ENCODE data around the gene HIPK2. TPM values are rescaled to one million over a fixed set of nuclear protein-coding genes. Genes with fewer than 3 reads are reported as not detected.

HIPK2 gene
- polyA plus RNA-seq, 3 donors, result 1.6 to 12.1 (median 3.0) TPM

DNA sequence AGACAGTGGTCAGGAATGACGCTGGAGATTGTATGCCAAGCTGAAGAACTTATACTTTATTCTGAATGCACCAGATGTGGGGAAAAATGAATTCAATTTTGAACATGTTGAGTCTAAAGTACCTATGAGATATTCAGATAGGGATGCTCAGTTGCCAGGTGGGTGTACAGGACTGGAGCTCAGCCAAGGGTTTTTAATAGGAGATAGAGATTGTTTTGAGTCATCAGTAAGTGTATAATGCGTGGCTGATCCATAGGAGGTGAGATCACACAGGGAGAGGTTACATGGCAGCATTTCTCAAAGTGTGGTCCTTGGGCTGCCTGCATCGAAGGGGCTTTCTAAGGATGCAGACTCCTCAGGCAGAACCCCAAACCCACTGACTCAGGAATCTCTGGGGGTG is 6.8 kb upstream of the HIPK2 start:
- Histone ChIP-seq H3K79me2 (ENCODE audit: insufficient read depth, low read length) (no peaks in the 10 kb centered on the region), H2AFZ (ENCODE audit: insufficient read depth, low read depth, low read length, poor library complexity, severe bottlenecking) (no peak overlapping the region), H3K27ac (ENCODE audit: low read depth in 1 of 2, low read length in 2 of 2) (no peak overlapping the region), H3K9me3 (replicated peaks in 1 of 2; ENCODE audit: control insufficient read depth in 1 of 2, insufficient read depth in 1 of 2, low read length in 2 of 2) (no peaks in the 10 kb centered on the region), H3K4me1 (ENCODE audit: control insufficient read depth in 1 of 2, insufficient read depth in 2 of 2, low read length in 2 of 2) (no peaks in the 10 kb centered on the region), H3K27me3 (ENCODE audit: control insufficient read depth in 2 of 2, insufficient read depth in 2 of 2, low read length in 2 of 2) (peaks cover 5 to 7% of the 10 kb centered on the region in 2 donors), H3K36me3 (replicated peaks in 1 of 2; ENCODE audit: control insufficient read depth in 1 of 2, insufficient read depth in 2 of 2, low read length in 2 of 2) (no peaks in the 10 kb centered on the region), H3K4me2 (replicated peaks; ENCODE audit: extremely low read depth, low read length, poor library complexity, severe bottlenecking) (no peak overlapping the region), H4K20me1 (ENCODE audit: insufficient read depth, low read length) (no peaks in the 10 kb centered on the region), H3K9ac (ENCODE audit: insufficient read depth, low read length, poor library complexity, severe bottlenecking) (no peak overlapping the region), H3K4me3 (replicated peaks in 1 of 3; ENCODE audit: low read depth in 2 of 3, low read length in 3 of 3) (no peak overlapping the region)
- no peak overlapping the region for H3K4me3 Mint-ChIP-seq
- intact Hi-C loops (cut with micrococcal nuclease), result no loop called here
- no peak for DNase-seq
- peaks cover 2% of the 10 kb centered on the region in 2 donors for H3K36me3 Mint-ChIP-seq
- H3K27ac Mint-ChIP-seq, result no peak overlapping the region
- peaks cover 0 to 5% (median 0%) of the 10 kb centered on the region in 7 donors for H3K9me3 Mint-ChIP-seq
- TF ChIP-seq, protein P1, sequence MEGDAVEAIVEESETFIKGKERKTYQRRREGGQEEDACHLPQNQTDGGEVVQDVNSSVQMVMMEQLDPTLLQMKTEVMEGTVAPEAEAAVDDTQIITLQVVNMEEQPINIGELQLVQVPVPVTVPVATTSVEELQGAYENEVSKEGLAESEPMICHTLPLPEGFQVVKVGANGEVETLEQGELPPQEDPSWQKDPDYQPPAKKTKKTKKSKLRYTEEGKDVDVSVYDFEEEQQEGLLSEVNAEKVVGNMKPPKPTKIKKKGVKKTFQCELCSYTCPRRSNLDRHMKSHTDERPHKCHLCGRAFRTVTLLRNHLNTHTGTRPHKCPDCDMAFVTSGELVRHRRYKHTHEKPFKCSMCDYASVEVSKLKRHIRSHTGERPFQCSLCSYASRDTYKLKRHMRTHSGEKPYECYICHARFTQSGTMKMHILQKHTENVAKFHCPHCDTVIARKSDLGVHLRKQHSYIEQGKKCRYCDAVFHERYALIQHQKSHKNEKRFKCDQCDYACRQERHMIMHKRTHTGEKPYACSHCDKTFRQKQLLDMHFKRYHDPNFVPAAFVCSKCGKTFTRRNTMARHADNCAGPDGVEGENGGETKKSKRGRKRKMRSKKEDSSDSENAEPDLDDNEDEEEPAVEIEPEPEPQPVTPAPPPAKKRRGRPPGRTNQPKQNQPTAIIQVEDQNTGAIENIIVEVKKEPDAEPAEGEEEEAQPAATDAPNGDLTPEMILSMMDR (IDR thresholded peaks at IDR 0.05), result no peak
- no peaks in the 10 kb centered on the region for H3K4me1 Mint-ChIP-seq
- peaks cover 4 to 12% (median 6%) of the 10 kb centered on the region in 3 donors for H3K27me3 Mint-ChIP-seq (ENCODE audit: low read depth in 3 of 3)
- WGBS (ENCODE audit: insufficient coverage), result 100% methylated on average over 2 of the region's 3 CpGs

DNA sequence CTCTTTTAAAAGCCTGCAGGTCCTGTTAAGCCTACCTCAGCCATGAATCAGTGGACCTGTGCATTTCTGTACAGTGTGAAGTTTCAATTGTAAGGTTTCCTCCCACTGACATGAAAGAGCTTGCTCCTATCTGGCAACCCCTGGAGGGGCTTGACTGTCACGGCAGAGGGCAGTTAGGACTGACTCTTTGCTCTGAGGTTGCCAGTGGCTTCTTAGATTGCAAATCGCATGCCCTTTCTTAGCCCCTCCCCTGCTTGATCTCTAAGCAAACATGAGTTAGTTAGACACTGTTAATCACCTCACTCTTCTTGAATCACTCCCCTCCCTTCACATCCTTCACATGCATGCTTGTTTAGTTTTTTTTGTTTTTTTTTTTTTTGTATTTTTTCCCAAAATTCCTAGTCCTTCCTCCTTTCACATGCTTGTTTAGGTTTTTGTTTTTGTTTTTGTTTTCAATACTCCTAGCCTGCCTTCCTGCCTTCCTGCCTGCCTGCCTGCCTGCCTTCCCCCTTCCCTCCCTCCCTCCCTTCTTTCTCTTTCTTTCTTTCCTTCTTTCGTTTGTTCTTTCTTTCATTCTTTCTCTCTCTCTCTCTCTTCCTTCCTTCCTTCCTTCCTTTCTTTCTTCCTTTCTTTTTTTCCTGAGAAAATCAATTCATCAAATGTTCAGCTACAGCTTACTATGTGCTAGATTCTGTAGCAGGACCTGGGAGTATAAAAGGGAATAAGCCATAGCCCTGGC is 6.0 kb upstream of the HIPK2 start:
- TF ChIP-seq, protein P1 (IDR thresholded peaks at IDR 0.05), result no peak
- Mint-ChIP-seq H3K27me3 (ENCODE audit: low read depth in 3 of 3) (peaks cover 13 to 20% (median 14%) of the 10 kb centered on the region in 3 donors), H3K36me3 (peaks cover 2 to 5% of the 10 kb centered on the region in 2 donors), H3K9me3 (peaks cover 0 to 9% (median 0%) of the 10 kb centered on the region in 7 donors), H3K4me1 (peaks cover 6% of the 10 kb centered on the region), H3K27ac (no peak overlapping the region), H3K4me3 (no peak overlapping the region)
- Histone ChIP-seq H3K4me3 (replicated peaks in 1 of 3; ENCODE audit: low read depth in 2 of 3, low read length in 3 of 3) (no peak overlapping the region), H3K79me2 (ENCODE audit: insufficient read depth, low read length) (no peaks in the 10 kb centered on the region), H3K4me1 (ENCODE audit: control insufficient read depth in 1 of 2, insufficient read depth in 2 of 2, low read length in 2 of 2) (peaks cover 1 to 2% of the 10 kb centered on the region in 2 donors), H3K9me3 (replicated peaks in 1 of 2; ENCODE audit: control insufficient read depth in 1 of 2, insufficient read depth in 1 of 2, low read length in 2 of 2) (no peaks in the 10 kb centered on the region), H3K9ac (ENCODE audit: insufficient read depth, low read length, poor library complexity, severe bottlenecking) (no peak overlapping the region), H3K4me2 (replicated peaks; ENCODE audit: extremely low read depth, low read length, poor library complexity, severe bottlenecking) (no peak overlapping the region), H3K27ac (ENCODE audit: low read depth in 1 of 2, low read length in 2 of 2) (no peak overlapping the region), H4K20me1 (ENCODE audit: insufficient read depth, low read length) (no peaks in the 10 kb centered on the region), H2AFZ (ENCODE audit: insufficient read depth, low read depth, low read length, poor library complexity, severe bottlenecking) (no peak overlapping the region), H3K27me3 (ENCODE audit: control insufficient read depth in 2 of 2, insufficient read depth in 2 of 2, low read length in 2 of 2) (peaks cover 14 to 15% of the 10 kb centered on the region in 2 donors), H3K36me3 (replicated peaks in 1 of 2; ENCODE audit: control insufficient read depth in 1 of 2, insufficient read depth in 2 of 2, low read length in 2 of 2) (no peaks in the 10 kb centered on the region)
- intact Hi-C loops (cut with micrococcal nuclease), result no loop called here
- no peak for DNase-seq
- WGBS (ENCODE audit: insufficient coverage), result 60% methylated on average over 2 of the region's 3 CpGs

Data from CD14-positive monocyte (primary cell).